Mononuclear cell (primary cell): ENCODE results near the gene PPWD1. TPM values are rescaled to one million over a fixed set of nuclear protein-coding genes. Genes with fewer than 3 reads are reported as not detected.
"Not testable (repeated sequence)": the region's sequence is repeated elsewhere in the genome, so short reads cannot be mapped to it uniquely, and the experiment has no call there.

Experiments used
- H3K27me3 ChIP-seq: 2 replicates; pipeline ENCODE4 v1.6.0; 2011; ENCODE audit warnings: low read length, control low read depth; ENCODE audit not compliant: insufficient read depth
- H3K4me1 ChIP-seq: 2 replicates; pipeline ENCODE4 v1.5.1; 2011; ENCODE audit warnings: mild to moderate bottlenecking, low read length, control low read depth; ENCODE audit not compliant: insufficient read depth
- H3K4me3 ChIP-seq: 2 replicates; pipeline ENCODE4 v1.5.1; 2011; ENCODE audit warnings: mild to moderate bottlenecking, low read length, moderate library complexity
- H3K9me3 ChIP-seq: 2 replicates; pipeline ENCODE4 v1.5.1; 2011; ENCODE audit warnings: low read depth, mild to moderate bottlenecking, control low read depth, low read length
- total RNA-seq: library from RNA; depleted of rRNA; stranded (reverse); fragments of >200 nt; gene quantifications from one replicate; pipeline ENCODE4 v1.2.3, GENCODE V29; 2012

The PPWD1 gene
- total RNA-seq, 1 donor: 184 TPM

DNA sequence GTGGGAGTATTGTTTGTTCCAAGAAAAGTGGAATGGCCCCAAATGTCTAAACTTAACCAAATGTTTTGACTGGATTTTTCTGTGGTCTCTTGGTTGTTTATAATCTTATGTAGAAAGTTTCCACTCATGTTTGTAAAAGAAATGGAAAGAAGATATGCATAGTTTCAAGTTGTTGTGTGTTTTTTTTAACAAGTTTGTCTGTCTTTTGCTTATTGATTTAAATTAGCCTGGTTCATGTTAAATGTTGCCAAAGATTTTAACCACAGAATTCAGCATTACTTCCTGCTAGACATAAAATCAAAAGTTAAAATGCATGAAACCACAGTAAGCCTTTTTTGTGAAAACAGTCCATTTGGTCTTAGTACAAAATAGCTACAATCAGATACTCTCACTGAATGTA, 14.0 kb downstream of the PPWD1 start:
- Histone ChIP-seq H3K4me3 (no peak overlapping the region), H3K4me1 (no peaks in the 10 kb centered on the region), H3K27me3 (no peaks in the 10 kb centered on the region), H3K9me3 (no peaks in the 10 kb centered on the region)

DNA sequence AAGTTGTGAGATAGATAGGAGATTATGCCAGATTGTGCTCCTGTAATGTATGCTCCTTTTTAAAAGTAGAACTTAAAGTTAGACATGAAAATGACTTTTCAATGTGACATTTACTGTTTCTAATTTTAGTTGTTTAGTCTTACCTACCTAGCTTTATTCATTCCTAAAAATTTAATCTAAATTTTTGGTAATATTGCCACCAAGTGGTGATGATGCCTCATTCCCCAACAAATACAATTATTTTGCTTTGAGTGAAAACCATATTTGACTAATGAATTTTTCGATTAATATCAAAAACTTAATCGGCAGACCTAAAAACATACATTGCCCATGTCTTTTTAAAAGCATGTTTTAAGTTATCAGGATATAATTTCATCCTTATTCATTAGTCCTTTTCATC, 25.6 kb downstream of the PPWD1 start:
- Histone ChIP-seq H3K9me3 (no peaks in the 10 kb centered on the region), H3K4me3 (no peak overlapping the region), H3K4me1 (no peaks in the 10 kb centered on the region), H3K27me3 (no peaks in the 10 kb centered on the region)

DNA sequence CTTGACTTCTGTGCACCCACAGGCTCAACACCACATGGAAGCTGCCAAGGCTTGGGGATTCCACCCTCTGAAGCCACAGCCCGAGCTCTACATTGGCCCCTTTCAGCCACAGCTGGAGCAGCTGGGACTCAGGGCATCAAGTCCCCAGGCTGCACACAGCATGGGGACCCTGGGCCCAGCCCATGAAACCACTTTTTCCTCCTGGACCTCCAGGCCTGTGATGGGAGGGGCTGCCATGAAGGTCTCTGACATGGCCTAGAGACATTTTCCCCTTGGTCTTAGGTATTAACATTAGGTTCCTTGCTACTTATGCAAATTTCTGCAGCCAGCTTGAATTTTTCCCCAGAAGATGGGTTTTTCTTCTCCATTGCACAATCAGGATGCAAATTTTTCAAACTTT, 38.7 kb downstream of the PPWD1 start:
- H3K4me3 ChIP-seq, H3K4me1 ChIP-seq, H3K27me3 ChIP-seq, H3K9me3 ChIP-seq: not testable (repeated sequence)

DNA sequence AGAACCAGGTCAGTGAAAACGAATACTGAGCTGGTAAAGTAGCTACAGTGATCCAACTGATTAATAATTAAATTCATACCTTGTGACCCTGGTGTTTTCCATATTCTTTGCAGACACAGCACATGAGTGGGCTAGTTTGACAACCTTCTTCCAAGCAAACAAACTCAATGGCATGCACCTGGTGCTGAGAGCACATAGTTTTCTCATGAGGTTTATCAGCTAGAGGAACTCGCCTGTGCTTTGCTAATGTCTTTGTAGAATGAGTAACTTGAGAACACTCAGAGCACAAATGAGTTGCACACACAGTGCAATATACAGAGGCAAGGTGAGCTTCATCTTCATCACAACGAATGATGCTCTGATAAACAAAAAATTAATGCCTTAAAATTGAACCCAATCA, 48.4 kb downstream of the PPWD1 start:
- no peaks in the 10 kb centered on the region for H3K4me1 ChIP-seq
- no peaks in the 10 kb centered on the region for H3K27me3 ChIP-seq
- no peak overlapping the region for H3K4me3 ChIP-seq
- no peaks in the 10 kb centered on the region for H3K9me3 ChIP-seq

DNA sequence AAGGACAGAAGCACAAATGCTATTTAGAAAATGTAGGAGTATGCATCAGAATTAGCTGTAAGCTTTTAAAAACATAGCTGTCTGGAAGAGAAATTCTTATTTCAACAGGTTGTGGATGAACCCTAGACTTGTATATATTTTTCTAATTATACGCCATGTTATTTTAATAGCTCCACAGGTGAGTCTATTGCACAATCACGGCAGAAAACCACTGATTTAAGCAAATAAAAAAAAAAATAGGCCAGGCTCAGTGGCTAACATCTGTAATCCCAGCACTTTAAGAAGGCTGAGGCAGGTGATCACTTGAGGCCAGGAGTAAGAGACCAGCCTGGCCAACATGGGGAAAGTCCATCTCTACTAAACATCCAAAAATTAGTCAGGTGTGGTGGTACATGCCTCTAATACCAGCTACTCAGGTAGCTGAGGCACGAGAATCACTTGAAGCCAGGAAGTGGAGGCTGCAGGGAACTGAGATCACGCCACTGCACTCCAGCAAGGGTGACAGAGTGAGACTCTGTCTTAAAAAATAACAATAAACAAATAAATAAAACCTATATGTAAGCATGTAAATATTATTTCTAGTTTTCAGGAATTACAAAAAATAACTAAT, 49.3 kb downstream of the PPWD1 start:
- no peaks in the 10 kb centered on the region for H3K4me1 ChIP-seq
- no peaks in the 10 kb centered on the region for H3K9me3 ChIP-seq
- no peak overlapping the region for H3K4me3 ChIP-seq
- no peaks in the 10 kb centered on the region for H3K27me3 ChIP-seq

DNA sequence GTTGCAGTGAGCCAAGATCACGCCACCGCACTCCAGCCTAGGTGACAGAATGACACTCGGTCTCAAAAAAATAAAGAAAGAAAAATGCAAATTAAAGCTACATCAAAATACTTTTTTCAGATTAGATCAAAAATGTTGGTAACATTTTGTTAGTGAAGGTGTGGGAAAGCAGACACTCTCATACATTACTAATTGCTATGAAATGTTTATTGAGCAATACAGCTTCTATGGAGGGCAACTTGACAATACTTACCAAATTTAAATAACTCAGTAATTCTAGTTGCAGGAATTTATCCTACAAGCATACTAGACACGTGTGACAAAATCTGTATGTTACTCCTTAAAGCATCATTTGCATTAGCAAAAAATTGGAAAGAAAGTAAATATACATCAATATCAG, 56.9 kb downstream of the PPWD1 start:
- H3K4me3 ChIP-seq: no peak overlapping the region
- peaks cover 27% of the 10 kb centered on the region for H3K4me1 ChIP-seq
- no peaks in the 10 kb centered on the region for H3K9me3 ChIP-seq
- no peaks in the 10 kb centered on the region for H3K27me3 ChIP-seq

DNA sequence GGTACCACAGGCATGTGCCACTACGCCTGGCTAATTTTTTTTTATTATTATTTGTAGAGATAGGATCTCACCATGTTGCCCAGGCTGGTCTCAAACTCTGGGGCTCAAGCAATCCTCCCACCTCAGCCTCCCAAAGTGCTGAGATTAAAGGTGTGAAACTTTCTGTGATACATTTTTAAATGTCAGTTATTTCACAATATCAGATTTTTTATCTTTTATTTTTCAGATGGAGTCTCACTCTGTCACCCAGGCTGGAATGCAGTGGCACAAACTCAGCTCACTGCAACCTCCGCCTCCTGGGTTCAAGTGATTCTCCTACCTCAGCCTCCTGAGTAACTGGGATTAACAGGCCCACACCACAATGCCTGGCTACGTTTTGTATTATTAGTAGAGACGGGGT, 58.9 kb downstream of the PPWD1 start:
- not testable (repeated sequence) for H3K27me3 ChIP-seq, H3K9me3 ChIP-seq, H3K4me3 ChIP-seq
- H3K4me1 ChIP-seq: peaks cover 33% of the 10 kb centered on the region

DNA sequence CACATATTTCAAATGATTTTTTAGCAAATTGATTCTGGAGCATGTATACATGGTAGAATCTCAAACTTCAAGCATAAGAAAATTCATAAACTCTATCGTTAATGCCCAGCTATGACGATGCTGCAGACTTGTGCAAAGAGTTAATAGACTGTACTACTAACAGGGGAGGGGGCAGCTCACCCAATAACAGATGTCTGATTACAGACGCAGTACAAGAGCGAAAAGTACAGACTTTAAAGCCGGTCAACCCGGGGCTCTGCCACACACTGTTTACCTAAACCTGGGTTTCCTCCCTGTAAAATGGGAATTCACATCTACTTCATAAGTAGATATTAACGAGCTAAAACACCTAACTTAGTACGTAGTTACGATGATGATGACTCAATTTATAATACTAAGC, 60.4 kb downstream of the PPWD1 start:
- H3K4me1 ChIP-seq: peaks cover 33% of the 10 kb centered on the region
- H3K9me3 ChIP-seq: no peaks in the 10 kb centered on the region
- peak overlapping the region; percentile 78 for H3K4me3 ChIP-seq
- H3K27me3 ChIP-seq: no peaks in the 10 kb centered on the region

DNA sequence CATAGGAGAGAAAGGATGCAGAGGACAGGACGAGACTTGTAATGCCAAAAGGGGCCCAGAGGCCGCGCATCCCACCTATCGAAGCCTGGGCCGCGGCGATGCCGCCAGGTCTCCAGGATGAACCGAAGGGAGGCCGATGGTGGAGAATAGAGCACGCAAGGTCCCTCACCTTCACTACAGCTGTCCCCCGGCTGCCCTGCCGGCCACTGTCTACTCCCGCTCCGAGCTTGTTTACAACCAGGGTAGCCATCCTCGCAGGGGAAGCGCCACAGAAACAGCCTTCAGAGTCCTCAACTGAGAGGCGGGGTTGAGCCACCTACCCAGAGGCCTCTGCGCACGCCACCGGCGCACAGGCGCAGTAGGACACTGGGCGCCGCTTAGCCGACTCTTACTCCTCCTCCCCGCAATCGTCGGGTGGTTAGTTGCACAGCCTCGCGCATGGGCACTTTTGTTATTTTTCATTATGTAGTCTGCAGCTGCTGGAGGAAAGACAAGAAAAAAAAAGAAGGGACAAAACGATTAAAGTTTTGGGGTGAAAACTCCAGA, 61.0 kb downstream of the PPWD1 start, which contains the start of gene TRIM23:
Gene TRIM23 (minus strand): TSS at position 309 of the 546 bp plus-strand sequence. CDS start 59 bp downstream, at position 250.
- Histone ChIP-seq H3K4me3 (peak within 1 kb of the TSS; percentile 78), H3K27me3 (no peaks in the 10 kb centered on the region), H3K4me1 (peaks cover 33% of the 10 kb centered on the region), H3K9me3 (no peaks in the 10 kb centered on the region)

DNA sequence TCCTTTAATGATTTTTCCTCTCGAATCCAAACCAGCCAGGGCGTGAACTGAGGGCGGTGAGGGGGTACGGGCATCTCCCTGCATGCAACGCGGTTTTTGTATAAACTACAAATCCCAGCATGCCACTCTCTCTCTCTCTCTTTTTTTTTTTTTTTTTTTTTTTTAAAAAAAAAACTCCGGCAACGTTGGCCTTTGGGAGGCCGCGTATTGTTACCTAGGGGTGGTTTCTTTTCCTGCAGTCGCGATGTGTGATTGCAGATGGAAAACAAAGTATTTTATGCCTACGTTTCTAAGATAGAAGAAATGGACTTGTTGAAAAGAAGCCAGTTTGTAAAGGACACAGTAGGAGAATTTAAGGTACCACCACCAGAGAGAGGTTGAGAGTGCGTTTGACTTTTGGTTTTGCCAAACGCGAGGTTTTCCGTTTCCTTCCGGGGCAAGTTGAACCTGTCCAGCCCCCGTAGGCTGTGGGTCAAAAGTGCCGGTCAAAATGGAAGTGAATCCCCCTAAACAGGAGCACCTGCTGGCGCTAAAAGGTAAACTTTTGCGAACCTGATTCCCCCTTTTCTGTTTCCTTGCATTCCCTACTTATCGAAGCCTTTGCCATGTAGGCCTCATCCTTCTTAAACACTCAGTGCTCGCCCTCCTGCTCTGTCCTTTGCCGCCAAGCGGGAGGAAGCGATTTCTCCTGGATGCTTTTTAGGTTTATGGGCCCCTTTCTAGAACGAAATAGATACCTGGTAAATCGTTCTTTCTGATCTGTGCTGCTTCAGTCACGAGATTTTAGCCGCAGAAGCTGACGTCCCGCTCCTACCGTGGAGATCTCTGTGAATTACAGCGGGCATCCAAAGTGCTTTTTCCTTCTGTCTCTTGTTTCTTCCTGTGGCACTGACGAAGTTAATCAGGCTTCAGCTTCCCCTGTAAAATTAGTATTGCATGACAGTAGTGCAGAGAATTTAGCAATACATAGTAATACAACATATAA, 61.8 kb downstream of the PPWD1 start, which contains the start of the genes SHLD3 and TRAPPC13:
Gene SHLD3 (plus strand): TSS at position 457 of the 985 bp plus-strand sequence. CDS start 4,561 bp downstream, outside the sequence.
Gene TRAPPC13 (plus strand): TSS at position 457 of the 985 bp plus-strand sequence. CDS start 34 bp downstream, at position 491.
- Histone ChIP-seq H3K9me3 (no peaks in the 10 kb centered on the region), H3K4me1 (peaks cover 33% of the 10 kb centered on the region), H3K27me3 (no peaks in the 10 kb centered on the region), H3K4me3 (peak within 1 kb of the TSS; percentile 78)

DNA sequence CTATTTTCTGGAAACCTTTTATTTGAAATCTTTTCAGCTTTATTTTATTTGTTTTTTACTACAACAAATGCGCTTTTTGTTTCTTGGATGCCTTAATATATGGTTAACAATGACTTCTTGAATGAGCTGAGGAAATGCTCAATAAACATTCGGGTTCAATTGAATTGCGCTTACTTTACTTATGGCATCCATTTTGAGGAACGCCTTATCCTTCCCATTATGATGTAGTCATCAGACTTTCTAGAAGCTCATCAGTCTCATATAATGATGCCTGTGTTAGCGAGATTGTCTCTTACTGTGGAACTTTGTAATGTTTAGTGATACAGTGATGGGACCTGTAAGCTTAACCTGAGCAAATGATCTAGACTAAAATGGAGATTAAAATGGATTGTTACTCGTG, 62.6 kb downstream of the PPWD1 start:
- Histone ChIP-seq H3K4me3 (no peak overlapping the region), H3K4me1 (peaks cover 31% of the 10 kb centered on the region), H3K27me3 (no peaks in the 10 kb centered on the region), H3K9me3 (no peaks in the 10 kb centered on the region)

DNA sequence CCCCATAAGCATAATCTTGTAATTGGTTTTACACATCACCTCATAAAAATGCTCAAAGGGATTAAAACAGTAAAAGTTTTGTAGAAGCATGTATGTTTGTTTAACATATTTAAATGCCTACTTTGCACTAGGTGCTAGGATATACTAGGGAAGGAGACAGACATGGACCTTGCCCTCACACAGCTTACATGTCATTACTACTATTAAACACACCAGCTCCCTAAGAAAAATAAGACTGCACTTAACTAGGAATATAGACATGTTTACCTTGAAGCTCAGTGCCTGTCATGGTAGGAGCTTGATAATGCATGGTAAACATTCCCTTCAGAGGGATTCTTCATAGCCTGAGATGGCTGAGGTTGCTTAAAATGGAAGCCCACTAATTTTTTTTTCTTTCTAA, 67.9 kb downstream of the PPWD1 start:
- H3K27me3 ChIP-seq: no peaks in the 10 kb centered on the region

More for the DNA sequence above, 67.9 kb downstream of the PPWD1 start:
- Histone ChIP-seq H3K4me1 (peaks cover 2% of the 10 kb centered on the region), H3K4me3 (no peak overlapping the region), H3K9me3 (no peaks in the 10 kb centered on the region)
